GM10266 (cell line): ENCODE results near the gene PHF21A.
"Not testable (repeated sequence)": the region's sequence is repeated elsewhere in the genome, so short reads cannot be mapped to it uniquely, and the experiment has no call there.

Experiments
- DNase-seq: peaks from one replicate; pipeline ENCODE4 v3.0.0; 2012; ENCODE audit errors: extremely low spot score
- CTCF ChIP-seq: IDR thresholded peaks from 2 replicates; pipeline ENCODE4 v1.5.1; 2012; ENCODE audit warnings: mild to moderate bottlenecking, low read depth; ENCODE audit not compliant: control insufficient read depth, insufficient read depth; ENCODE audit errors: missing control alignments

PHF21A gene

GRCh38 chr11:45902452-45903380 is 218.5 kb downstream of the PHF21A start:
- no peak for TF ChIP-seq CTCF

GRCh38 chr11:45901626-45902025 is 219.6 kb downstream of the PHF21A start:
- no peak for TF ChIP-seq CTCF
- DNase-seq = no peak

More at GRCh38 chr11:45902452-45903380, 218.5 kb downstream of the PHF21A start:
- no peak for DNase-seq

- no peak for DNase-seq
- no peak for TF ChIP-seq CTCF
These were observed 220.2 kb downstream of the PHF21A start for GRCh38 chr11:45900916-45901617.

GRCh38 chr11:45900175-45900800 is 221.0 kb downstream of the PHF21A start:
- DNase-seq = not testable (repeated sequence)

GRCh38 chr11:45899448-45900174 is 221.6 kb downstream of the PHF21A start:
- DNase-seq = peak; percentile 91
- no peak for TF ChIP-seq CTCF

GRCh38 chr11:45899086-45899447 is 222.2 kb downstream of the PHF21A start:
- TF ChIP-seq CTCF = no peak
- DNase-seq = no peak

GRCh38 chr11:45897556-45897955 is 223.7 kb downstream of the PHF21A start:
- DNase-seq = no peak
- no peak for TF ChIP-seq CTCF
